ENCODE measurements around the gene CSF1R. TPM values are rescaled to one million over a fixed set of nuclear protein-coding genes. Genes with fewer than 3 reads are reported as not detected.

CSF1R gene
- total and polyA plus RNA-seq, 2 of the 8 experiments (the other 6 are each of a cell fraction or from before 2014, with no cell fraction given) = 0.12 TPM; not detected in 1

DNA sequence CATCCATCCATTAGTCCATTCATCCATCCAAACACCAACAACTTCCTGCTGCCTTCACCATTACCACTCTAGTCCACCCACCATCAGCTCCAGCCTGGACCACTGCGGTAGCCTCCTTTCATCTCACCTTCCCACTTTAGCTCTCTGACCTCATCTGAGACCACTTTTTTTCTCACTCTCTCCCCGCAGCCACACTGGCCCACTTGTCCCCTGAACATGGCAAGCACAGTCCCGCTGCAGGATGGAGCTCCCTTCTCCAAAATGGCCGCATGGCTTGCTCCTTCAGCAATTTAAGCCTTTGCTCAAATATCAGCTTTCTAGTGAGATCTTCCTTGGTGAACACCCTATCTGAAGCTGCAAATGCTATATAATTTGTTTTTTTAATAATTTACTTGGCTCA lies 11.1 kb downstream of the CSF1R start:
- DNase-seq (ENCODE audit: low read depth in 1 of 2, low spot score in 2 of 2) = peak in 1 of 2 experiments; percentile 8
- POLR2A ChIA-PET (ENCODE audit: partially characterized antibody) = interaction anchor here (1.0 kb wide), 1 partner anchor 13 kb away, joined by 6 read pairs; no protein-coding TSS in a partner anchor

More for the DNA sequence above, 11.1 kb downstream of the CSF1R start:
- no peak overlapping the region for H4K8ac ChIP-seq (ENCODE audit: extremely low read depth, insufficient read depth, low read length)
- CTCF ChIA-PET (ENCODE audit: partially characterized antibody) = interaction anchor here (0.7 to 4.8 kb wide), 26 partner anchors 8 to 276 kb away, joined by 3 to 20 read pairs (median 4); no protein-coding TSS in a partner anchor
- H4K20me1 ChIP-seq (replicated peaks in 1 of 2; ENCODE audit: control insufficient read depth in 1 of 2, insufficient read depth in 2 of 2, low read length in 2 of 2) = no peaks in the 10 kb centered on the region
- H3K4me1 ChIP-seq (replicated peaks in 1 of 4; ENCODE audit: control insufficient read depth in 3 of 4, insufficient read depth in 4 of 4, low read length in 3 of 4) = no peaks in the 10 kb centered on the region
- H2AK5ac ChIP-seq (ENCODE audit: low read depth, low read length) = no peak overlapping the region
- no peaks in the 10 kb centered on the region for H3K23me2 ChIP-seq (ENCODE audit: low read depth, low read length)
- TF ChIP-seq, protein P1, sequence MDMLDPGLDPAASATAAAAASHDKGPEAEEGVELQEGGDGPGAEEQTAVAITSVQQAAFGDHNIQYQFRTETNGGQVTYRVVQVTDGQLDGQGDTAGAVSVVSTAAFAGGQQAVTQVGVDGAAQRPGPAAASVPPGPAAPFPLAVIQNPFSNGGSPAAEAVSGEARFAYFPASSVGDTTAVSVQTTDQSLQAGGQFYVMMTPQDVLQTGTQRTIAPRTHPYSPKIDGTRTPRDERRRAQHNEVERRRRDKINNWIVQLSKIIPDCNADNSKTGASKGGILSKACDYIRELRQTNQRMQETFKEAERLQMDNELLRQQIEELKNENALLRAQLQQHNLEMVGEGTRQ (IDR thresholded peaks at IDR 0.05; ENCODE audit: low read length) = no peak
- TF ChIP-seq EGR1 (IDR thresholded peaks at IDR 0.05; ENCODE audit: borderline replicate concordance, low read depth, low read length) (no peak), CTCF (IDR thresholded peaks at IDR 0.05; ENCODE audit: control extremely low read depth in 1 of 3, insufficient read depth in 1 of 3, low read depth in 1 of 3, low read length in 3 of 3) (no peak), NRF1 (IDR thresholded peaks at IDR 0.05; ENCODE audit: low read depth, low read length) (no peak), KDM1A (IDR thresholded peaks at IDR 0.05; ENCODE audit: borderline replicate concordance, low read length) (no peak)
- TF ChIP-seq, protein P2, sequence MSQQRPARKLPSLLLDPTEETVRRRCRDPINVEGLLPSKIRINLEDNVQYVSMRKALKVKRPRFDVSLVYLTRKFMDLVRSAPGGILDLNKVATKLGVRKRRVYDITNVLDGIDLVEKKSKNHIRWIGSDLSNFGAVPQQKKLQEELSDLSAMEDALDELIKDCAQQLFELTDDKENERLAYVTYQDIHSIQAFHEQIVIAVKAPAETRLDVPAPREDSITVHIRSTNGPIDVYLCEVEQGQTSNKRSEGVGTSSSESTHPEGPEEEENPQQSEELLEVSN (IDR thresholded peaks at IDR 0.05) = no peak
- H2BK20ac ChIP-seq (ENCODE audit: low read length) = no peak overlapping the region
- no peak overlapping the region for H3K18ac ChIP-seq (ENCODE audit: extremely low read depth, low read length)
- no peak overlapping the region for H2BK120ac ChIP-seq (replicated peaks; ENCODE audit: low read depth, low read length)
- no peak for FAIRE-seq
- H3K79me1 ChIP-seq (ENCODE audit: low read depth, low read length) = no peaks in the 10 kb centered on the region
- no peak overlapping the region for H3K4ac ChIP-seq (replicated peaks; ENCODE audit: insufficient read length, low read depth, low read length)
- H3K4me2 ChIP-seq (ENCODE audit: insufficient read depth in 1 of 2, low read depth in 2 of 2, low read length in 2 of 2) = no peak overlapping the region
- no peak overlapping the region for H4K5ac ChIP-seq (ENCODE audit: insufficient read length, low read depth, low read length)
- H2AFZ ChIP-seq (ENCODE audit: low read length) = no peak overlapping the region
- H3K9me3 ChIP-seq (ENCODE audit: insufficient read depth in 2 of 2, low read depth in 1 of 2, low read length in 1 of 2) = no peaks in the 10 kb centered on the region
- no peaks in the 10 kb centered on the region for H3K27me3 ChIP-seq (replicated peaks in 1 of 4; ENCODE audit: control insufficient read depth in 3 of 4, extremely low read depth in 1 of 4, insufficient read depth in 3 of 4, low read length in 3 of 4)
- H2BK12ac ChIP-seq (ENCODE audit: low read depth, low read length) = no peak overlapping the region
- H3K4me3 ChIP-seq (ENCODE audit: extremely low read depth in 1 of 4, insufficient read depth in 2 of 4, low read depth in 3 of 4, low read length in 4 of 4) = no peak overlapping the region
- no peak overlapping the region for H3K9ac ChIP-seq (replicated peaks in 1 of 4; ENCODE audit: extremely low read depth in 1 of 4, low read depth in 3 of 4, low read length in 3 of 4)
- WGBS, 2 experiments (ENCODE audit: extremely low coverage in 1 of 2, insufficient coverage in 1 of 2, insufficient read length in 1 of 2, insufficient replicate concordance in 2 of 2, low coverage in 1 of 2, low lambda C conversion rate in 2 of 2, missing lambda C conversion rate in 1 of 2) = 66% methylated on average over 4 of the region's 4 CpGs; no CpG with 5 or more reads in 1 of the 2 experiments
- no peak overlapping the region for H3K23ac ChIP-seq (ENCODE audit: insufficient read length)
- H2BK15ac ChIP-seq (ENCODE audit: low read length) = no peak overlapping the region
- H3K14ac ChIP-seq (ENCODE audit: insufficient read length) = no peak overlapping the region
- H3K56ac ChIP-seq (replicated peaks; ENCODE audit: insufficient read length, low read depth, low read length) = no peak overlapping the region
- H2BK5ac ChIP-seq (ENCODE audit: low read depth, low read length) = no peak overlapping the region
- H4K91ac ChIP-seq (replicated peaks; ENCODE audit: insufficient read length, low read length) = no peak overlapping the region
- no peak overlapping the region for H3K27ac ChIP-seq (ENCODE audit: low read depth, low read length)
- no peaks in the 10 kb centered on the region for H3K36me3 ChIP-seq (ENCODE audit: control insufficient read depth in 2 of 4, insufficient read depth in 4 of 4, low read length in 3 of 4)
- no peaks in the 10 kb centered on the region for H3K79me2 ChIP-seq (ENCODE audit: control insufficient read depth in 1 of 2, insufficient read depth in 2 of 2, low read length in 2 of 2)
